ENCODE measurements around the gene CDH5. TPM values are rescaled to one million over a fixed set of nuclear protein-coding genes. Genes with fewer than 3 reads are reported as not detected.

CDH5 gene
- total and polyA plus RNA-seq, 2 of the 4 experiments (the other 2 are of a cell fraction): not detected

DNA sequence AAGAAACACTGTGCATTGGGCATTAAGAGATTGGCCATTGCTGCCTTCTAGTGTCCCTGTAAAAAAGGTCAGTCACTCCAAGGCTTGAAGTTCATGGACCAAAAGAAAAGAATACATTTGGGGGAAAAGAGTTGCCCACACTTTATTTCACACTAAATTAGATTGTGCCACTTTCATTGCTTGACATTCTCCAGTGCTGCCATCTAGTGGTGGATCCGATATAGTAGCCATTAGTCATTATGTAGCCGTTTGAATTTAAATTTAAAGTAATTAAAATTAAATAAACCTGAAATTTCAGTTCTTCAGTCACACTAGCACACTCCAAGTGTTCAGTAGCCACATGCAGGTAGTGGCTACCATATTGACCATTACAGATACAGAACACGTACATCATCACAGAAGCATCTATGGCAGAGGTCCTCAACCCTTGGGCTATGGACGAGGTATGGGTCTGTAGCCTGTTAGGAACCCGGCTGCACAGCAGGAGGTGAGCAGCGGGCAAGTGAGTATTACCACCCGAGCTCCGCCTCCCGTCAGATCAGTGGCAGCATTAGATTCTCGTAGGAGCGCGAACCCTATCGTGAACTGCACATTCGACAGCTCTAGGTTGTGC, 21.9 kb upstream of the CDH5 start:
- intact Hi-C loops (cut with micrococcal nuclease) (loop anchor here (1.0 kb wide), 1 partner anchor 68 kb away; no protein-coding TSS in a partner anchor), dilution Hi-C loops (cut with HindIII; ENCODE audit: low sequenced_read_pairs, unreplicated experiment) (no loop called here), in situ Hi-C loops (cut with MboI; ENCODE audit: low sequenced_read_pairs) (no loop called here)
- TF ChIP-seq, protein P1, sequence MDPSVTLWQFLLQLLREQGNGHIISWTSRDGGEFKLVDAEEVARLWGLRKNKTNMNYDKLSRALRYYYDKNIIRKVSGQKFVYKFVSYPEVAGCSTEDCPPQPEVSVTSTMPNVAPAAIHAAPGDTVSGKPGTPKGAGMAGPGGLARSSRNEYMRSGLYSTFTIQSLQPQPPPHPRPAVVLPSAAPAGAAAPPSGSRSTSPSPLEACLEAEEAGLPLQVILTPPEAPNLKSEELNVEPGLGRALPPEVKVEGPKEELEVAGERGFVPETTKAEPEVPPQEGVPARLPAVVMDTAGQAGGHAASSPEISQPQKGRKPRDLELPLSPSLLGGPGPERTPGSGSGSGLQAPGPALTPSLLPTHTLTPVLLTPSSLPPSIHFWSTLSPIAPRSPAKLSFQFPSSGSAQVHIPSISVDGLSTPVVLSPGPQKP (IDR thresholded peaks at IDR 0.05; ENCODE audit: borderline replicate concordance, low read depth, low read length): no peak
- TF ChIP-seq RFX5 (IDR thresholded peaks at IDR 0.05; ENCODE audit: low read depth, low read length): no peak
- no peak for TF ChIP-seq MAFK (IDR thresholded peaks at IDR 0.05; ENCODE audit: low read depth, low read length)
- TF ChIP-seq BHLHE40 (IDR thresholded peaks at IDR 0.05; ENCODE audit: low read depth, low read length): no peak
- TF ChIP-seq NFE2L2 (IDR thresholded peaks at IDR 0.05; ENCODE audit: low read depth, low read length): no peak
- no peak for TF ChIP-seq FOS (IDR thresholded peaks at IDR 0.05; ENCODE audit: low read depth, low read length)
- TF ChIP-seq, protein P2, sequence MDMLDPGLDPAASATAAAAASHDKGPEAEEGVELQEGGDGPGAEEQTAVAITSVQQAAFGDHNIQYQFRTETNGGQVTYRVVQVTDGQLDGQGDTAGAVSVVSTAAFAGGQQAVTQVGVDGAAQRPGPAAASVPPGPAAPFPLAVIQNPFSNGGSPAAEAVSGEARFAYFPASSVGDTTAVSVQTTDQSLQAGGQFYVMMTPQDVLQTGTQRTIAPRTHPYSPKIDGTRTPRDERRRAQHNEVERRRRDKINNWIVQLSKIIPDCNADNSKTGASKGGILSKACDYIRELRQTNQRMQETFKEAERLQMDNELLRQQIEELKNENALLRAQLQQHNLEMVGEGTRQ (IDR thresholded peaks at IDR 0.05; ENCODE audit: low read depth, low read length): no peak
- TF ChIP-seq RAD21 (IDR thresholded peaks at IDR 0.05; ENCODE audit: low read length): peak; percentile 49; the same call in 1 of the 2 replicates
- peak; percentile 31; the same call in 1 of the 2 replicates for TF ChIP-seq SMC3 (IDR thresholded peaks at IDR 0.05; ENCODE audit: low read depth, low read length)
- no peak for TF ChIP-seq POLR2A (IDR thresholded peaks at IDR 0.05; ENCODE audit: low read depth, low read length)
- TF ChIP-seq CEBPB (IDR thresholded peaks at IDR 0.05; ENCODE audit: low read depth, low read length): no peak
- TF ChIP-seq RCOR1 (IDR thresholded peaks at IDR 0.05; ENCODE audit: insufficient replicate concordance, low read length): no peak
- no peak for TF ChIP-seq MAZ (IDR thresholded peaks at IDR 0.05; ENCODE audit: borderline replicate concordance, low read depth, low read length)
- TF ChIP-seq, protein P3, sequence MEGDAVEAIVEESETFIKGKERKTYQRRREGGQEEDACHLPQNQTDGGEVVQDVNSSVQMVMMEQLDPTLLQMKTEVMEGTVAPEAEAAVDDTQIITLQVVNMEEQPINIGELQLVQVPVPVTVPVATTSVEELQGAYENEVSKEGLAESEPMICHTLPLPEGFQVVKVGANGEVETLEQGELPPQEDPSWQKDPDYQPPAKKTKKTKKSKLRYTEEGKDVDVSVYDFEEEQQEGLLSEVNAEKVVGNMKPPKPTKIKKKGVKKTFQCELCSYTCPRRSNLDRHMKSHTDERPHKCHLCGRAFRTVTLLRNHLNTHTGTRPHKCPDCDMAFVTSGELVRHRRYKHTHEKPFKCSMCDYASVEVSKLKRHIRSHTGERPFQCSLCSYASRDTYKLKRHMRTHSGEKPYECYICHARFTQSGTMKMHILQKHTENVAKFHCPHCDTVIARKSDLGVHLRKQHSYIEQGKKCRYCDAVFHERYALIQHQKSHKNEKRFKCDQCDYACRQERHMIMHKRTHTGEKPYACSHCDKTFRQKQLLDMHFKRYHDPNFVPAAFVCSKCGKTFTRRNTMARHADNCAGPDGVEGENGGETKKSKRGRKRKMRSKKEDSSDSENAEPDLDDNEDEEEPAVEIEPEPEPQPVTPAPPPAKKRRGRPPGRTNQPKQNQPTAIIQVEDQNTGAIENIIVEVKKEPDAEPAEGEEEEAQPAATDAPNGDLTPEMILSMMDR (conservative IDR thresholded peaks at IDR 0.05; ENCODE audit: low read depth, low read length): peak; percentile 80
- TF ChIP-seq CHD1 (IDR thresholded peaks at IDR 0.05; ENCODE audit: low read depth, low read length): no peak
- no peak overlapping the region for H2BK15ac ChIP-seq (ENCODE audit: low read depth, low read length)
- no peak overlapping the region for H3K4ac ChIP-seq (ENCODE audit: low read depth, low read length)
- no peak overlapping the region for H4K8ac ChIP-seq (ENCODE audit: low read depth in 2 of 2, low read length in 2 of 2)
- no peak overlapping the region for H3K4me3 ChIP-seq (ENCODE audit: insufficient read depth, low read depth, low read length)
- H3K27ac ChIP-seq (ENCODE audit: insufficient read depth, low read length): no peak overlapping the region
- H2BK120ac ChIP-seq (ENCODE audit: low read depth, low read length): no peak overlapping the region
- H3K14ac ChIP-seq (replicated peaks; ENCODE audit: low read depth, low read length): no peak overlapping the region
- H2AK9ac ChIP-seq (replicated peaks; ENCODE audit: low read depth, low read length, poor library complexity): no peak overlapping the region
- peaks cover 44% of the 10 kb centered on the region for H3K27me3 ChIP-seq (ENCODE audit: control insufficient read depth, insufficient read depth, low read length)
- no peaks in the 10 kb centered on the region for H3K36me3 ChIP-seq (ENCODE audit: control insufficient read depth, insufficient read depth, low read length)
- no CpG with 5 or more reads among the region's 14 CpGs for WGBS, 2 experiments (ENCODE audit: extremely low coverage in 2 of 2, insufficient read length in 1 of 2)
- H3K4me2 ChIP-seq (ENCODE audit: low read depth, low read length): no peak overlapping the region
- DNase-seq (peak; percentile 48), ATAC-seq (ENCODE audit: low read depth) (peak; percentile 62)
- no peak overlapping the region for H2BK5ac ChIP-seq (ENCODE audit: low read depth, low read length, poor library complexity, severe bottlenecking)
- H4K5ac ChIP-seq (ENCODE audit: low read depth, low read length): no peak overlapping the region
- H3K18ac ChIP-seq (ENCODE audit: low read depth, low read length): no peak overlapping the region
- no peak overlapping the region for H2AFZ ChIP-seq (replicated peaks; ENCODE audit: low read length, poor library complexity)
- BruUV-seq (replicated peaks): no TSS peak
- CTCF ChIA-PET: interaction anchor here (0.8 kb wide), 1 partner anchor 17 kb away, joined by 3 read pairs; no protein-coding TSS in a partner anchor
- no peaks in the 10 kb centered on the region for H3K4me1 ChIP-seq (ENCODE audit: control insufficient read depth, insufficient read depth, low read length)
- H3K9me1 ChIP-seq (ENCODE audit: insufficient read depth, low read length): no peaks in the 10 kb centered on the region; the same call in 1 of the 2 replicates
- no peaks in the 10 kb centered on the region for H4K20me1 ChIP-seq (ENCODE audit: insufficient read depth, low read length)
- H3K56ac ChIP-seq (ENCODE audit: extremely low read depth, insufficient read depth, low read length): no peak overlapping the region
- no peak overlapping the region for H2AK5ac ChIP-seq (ENCODE audit: low read depth, low read length)
- no peaks in the 10 kb centered on the region for H3K79me1 ChIP-seq (ENCODE audit: low read depth in 1 of 2, low read length in 2 of 2)
- H3K9me3 ChIP-seq (ENCODE audit: control insufficient read depth, insufficient read depth, low read length): no peaks in the 10 kb centered on the region
- no peak overlapping the region for H3K23ac ChIP-seq (ENCODE audit: low read depth, low read length)
- H3K9ac ChIP-seq (ENCODE audit: low read depth, low read length): no peak overlapping the region
- H2BK20ac ChIP-seq (ENCODE audit: low read depth, low read length): no peak overlapping the region; the same call in 1 of the 2 replicates
- POLR2A ChIA-PET (ENCODE audit: unreplicated experiment): no interaction called here
- H4K91ac ChIP-seq (ENCODE audit: insufficient read depth, low read depth, low read length): no peak overlapping the region

Data from IMR-90 (cell line).